HT1080 (cell line): ENCODE measurements around the gene CASZ1. TPM values are rescaled to one million over a fixed set of nuclear protein-coding genes. Genes with fewer than 3 reads are reported as not detected.

Experiments used
- DNase-seq: peaks from one replicate; pipeline ENCODE4 v3.0.0-alpha.2; 2015; ENCODE audit warnings: low read depth
- total RNA-seq: library from RNA; depleted of rRNA; stranded (reverse); fragments of >200 nt; shearing (Covaris generic); gene quantifications from 2 replicates; pipeline ENCODE4 v1.2.3, GENCODE V29; 2014

The CASZ1 gene
- total RNA-seq, 1 experiment from 2014 or later = 1.7 TPM

DNA sequence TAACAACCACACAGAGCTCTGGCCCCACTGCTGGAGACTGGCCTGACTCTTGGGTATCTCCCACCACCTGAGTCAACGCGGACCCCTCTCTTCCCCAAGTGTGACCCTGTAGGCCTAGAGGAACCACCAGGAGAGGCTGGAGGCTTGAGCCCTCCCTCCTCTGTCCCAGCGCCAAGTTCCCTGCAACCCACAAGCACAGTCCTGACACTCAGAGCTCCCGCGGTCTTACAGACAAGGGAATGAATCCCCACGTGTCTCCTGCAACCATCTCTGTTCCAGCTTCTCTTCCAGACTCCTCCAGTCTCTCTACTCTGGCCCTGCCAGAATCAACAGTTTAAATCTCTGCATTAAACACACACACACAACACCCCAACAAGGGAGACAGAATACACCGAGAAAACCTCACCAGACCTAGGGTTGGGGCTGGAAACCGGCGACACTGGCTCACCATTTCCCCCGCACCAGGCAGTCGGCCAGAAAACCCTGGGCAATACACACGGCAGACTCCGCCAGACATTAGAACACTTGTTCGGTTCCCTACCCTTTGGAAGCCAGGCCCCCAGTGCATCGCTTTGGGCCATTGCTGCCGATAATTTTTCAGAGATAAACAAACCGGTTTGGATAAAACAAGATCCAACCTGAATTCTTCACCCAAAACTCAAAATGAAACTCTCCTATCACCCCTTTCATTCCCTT, 21.7 kb downstream of the CASZ1 start:
- no peak for DNase-seq

DNA sequence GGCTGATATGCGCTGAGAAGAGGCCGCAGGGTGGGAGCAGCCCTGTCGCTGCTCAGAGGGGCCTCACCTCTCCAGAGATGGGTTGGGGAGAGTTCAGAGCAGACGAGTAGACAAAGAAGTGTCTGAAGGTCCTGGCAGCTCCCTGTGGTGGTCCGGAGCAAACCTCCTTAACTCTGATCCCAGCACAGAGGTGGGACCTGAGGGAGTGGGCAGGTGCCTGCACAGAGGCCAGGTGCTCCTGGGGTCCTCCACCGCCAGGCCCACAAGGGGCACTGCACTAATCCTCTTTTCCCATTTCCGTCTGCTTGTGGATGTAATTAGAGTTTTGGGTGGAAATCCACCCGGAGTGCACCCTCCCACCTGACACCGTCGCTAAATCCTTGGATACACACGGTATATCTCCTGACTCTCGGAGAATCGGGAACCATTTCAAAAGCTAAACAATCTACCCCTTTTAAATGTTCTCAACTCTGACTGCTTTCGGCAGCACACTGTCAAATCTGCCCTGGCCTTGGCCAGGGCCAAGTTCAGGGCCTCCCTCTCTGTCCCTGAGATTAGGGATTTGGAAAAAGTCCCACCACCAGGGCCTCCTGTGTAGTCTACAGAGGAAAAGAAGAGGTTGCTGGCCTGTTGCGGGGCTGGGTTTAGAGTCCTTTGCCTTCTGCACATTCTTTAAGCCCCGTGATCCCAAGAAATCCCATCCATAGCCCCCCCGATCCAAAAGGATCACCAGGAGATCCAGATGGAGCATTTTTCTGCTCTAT, 22.4 kb downstream of the CASZ1 start:
- no peak for DNase-seq

DNA sequence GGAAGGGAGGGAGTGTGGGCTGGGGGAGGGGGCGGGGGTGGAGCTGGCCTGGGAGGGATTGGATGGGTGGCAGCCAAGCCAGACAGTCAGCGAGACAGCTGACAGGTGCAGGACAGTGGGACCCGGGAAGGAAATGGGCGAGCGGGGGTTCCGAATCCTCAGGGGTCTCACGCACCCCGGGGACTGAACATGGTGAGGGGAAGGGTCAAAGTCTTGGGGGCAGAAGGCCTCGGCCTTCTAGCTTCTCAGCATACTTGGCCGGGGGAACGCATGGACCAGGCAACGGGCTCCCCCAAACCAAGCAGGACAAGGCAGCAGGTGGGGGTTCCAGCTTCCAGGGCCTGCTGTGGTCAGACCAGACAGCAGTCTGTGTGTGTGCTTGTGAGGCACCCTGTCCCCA, 23.1 kb downstream of the CASZ1 start:
- no peak for DNase-seq

DNA sequence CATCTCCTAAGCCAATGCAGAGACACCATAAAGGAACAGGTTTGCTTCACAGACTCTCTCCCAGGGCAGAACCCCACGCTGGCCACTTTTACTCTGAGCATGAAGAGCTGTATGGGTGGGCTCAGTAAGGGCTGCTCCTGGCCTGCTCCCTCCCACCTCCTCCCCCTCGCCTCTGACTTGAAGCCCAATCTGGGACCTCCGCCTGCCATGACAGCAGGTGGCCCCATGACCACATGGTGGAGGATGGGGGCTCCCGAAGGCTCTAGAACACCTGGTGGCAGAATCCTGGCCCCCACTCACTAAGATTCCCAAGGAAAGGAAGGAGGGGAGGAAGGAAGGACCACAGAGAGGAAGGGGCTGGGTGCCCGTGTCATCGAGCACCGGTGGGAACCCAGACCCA, 23.7 kb downstream of the CASZ1 start:
- DNase-seq = no peak

DNA sequence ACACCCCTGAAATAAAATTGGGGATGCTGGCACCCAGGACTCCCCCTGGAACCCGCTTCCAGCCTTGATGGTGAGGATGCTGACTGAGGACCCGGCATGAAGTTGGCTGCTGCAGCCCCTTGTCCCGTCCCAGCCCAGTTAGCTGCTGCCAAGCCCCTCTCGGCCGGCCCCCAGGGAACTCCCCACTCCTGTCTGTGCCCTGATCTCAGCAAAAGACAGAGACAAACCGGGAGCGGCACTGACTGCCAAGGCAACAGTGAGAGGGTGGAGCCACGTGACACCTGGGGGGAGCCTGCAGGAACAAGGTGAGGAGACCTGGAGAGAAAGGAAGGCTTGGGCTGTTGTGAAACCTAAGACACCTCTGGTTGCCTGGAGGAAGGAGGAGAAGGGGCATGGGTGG, 24.7 kb downstream of the CASZ1 start:
- no peak for DNase-seq

DNA sequence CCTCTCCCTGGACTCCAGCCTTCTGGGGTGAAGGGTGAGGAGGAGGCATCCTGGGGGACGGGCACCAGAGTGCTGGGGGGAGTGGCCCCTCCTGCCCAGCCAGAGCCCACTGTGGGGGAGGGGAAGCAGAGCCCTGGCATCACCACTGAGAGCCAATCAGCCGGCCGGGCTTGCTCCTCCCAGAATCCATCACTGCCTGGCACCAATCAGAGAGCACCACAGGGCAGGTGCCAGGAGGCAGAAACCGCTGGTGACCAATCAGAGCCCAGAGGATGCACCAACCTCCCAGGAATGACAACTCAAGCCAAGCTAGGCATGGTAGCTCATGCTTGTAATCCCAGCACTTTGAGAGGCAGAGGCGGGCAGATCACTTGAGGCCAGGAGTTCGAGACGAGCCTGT, 27.9 kb downstream of the CASZ1 start:
- DNase-seq = peak; percentile 17

DNA sequence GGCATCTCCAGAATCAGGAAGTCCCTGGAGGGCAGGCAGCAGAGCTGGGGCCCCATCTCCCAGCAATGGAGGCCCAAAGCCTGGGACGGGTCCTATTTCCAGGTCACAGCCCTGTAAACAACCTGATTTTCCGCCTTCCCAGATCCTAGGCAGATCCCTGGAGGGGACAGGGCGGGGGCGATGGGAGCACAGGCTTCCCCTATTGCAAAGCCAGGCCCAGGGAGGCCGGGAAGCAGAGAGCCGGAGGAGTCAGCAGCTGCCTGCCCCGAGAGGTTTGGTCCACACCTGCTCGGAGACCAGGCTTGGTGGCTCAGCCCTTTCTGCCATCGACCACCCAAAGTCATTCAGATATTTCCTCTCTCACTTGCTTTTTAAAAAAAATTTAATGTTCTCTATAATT, 29.2 kb downstream of the CASZ1 start:
- no peak for DNase-seq

DNA sequence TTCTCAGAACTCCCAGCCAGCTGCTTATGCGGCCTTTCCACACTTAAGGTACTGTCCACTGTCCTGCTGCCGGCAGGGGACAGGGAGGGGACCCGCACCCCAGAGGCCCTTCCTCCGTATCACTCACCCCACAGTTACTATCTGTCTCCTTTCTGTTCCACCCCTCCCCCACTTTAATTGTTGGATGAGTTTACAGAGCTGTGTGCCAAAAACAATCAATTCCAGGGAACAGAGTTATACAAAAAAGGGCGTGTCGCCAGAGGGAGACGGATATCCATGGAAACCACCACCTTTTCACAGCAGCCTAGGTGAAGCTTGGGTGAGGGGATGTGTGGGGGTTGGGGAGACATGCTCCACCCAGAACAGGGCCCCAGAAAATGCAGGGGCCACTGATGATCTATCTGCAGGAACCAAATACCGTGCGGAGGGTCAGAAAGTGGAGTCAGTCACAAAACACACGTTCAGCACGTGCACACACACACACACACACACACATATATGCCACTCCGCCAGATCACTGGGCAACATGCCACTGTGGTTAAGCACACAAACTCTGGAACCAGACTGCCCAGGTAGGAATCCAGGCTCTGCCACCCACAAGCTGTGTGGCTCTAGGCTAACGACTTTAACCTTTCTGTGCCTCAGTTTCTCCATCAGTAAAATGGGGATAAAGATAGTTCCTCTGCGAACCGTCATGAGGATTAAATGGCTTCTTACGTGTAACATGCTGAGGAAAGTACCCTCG, 30.5 kb downstream of the CASZ1 start:
- no peak for DNase-seq

DNA sequence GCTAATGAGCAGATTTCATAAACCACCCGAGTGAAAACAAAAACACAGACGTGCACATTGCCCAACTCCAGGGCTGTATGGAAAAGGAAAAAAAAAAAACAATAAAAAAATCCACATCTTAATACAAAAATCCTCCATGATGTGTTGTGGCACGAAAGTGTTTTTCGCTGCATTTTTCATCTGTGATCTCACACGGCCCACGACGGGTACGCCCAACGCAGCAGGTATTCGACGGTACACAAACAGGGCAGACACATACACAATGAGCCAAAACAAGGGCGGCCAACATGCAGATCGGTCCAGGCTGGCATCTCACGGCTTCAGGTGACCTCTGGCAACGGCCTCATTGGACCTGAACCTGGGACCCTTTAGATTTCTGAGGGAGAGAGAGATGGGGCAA, 31.1 kb downstream of the CASZ1 start:
- no peak for DNase-seq

DNA sequence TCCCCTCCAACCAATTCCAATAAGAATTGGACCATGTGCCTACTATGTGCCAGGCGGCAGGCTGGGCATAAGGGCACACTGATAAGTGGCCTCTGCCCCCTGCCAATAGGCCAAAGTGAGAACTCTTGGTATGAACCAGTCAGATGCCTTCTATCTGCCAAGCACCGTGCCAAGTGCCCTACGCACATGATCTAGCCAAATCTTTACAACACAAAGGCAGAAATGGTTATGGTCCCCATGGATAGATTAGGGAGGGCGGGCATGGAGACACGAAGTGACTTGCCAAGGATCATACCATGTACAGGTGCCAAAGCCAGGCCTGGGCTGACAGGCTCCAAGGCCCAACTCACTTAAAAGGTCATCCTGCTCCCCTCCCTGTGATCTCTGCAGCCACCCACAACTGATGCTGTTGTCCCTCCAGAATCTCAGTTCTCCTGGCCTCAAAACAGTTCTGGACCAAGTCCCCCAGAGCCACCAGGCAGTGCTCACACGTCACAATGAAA, 32.1 kb downstream of the CASZ1 start:
- DNase-seq = no peak

DNA sequence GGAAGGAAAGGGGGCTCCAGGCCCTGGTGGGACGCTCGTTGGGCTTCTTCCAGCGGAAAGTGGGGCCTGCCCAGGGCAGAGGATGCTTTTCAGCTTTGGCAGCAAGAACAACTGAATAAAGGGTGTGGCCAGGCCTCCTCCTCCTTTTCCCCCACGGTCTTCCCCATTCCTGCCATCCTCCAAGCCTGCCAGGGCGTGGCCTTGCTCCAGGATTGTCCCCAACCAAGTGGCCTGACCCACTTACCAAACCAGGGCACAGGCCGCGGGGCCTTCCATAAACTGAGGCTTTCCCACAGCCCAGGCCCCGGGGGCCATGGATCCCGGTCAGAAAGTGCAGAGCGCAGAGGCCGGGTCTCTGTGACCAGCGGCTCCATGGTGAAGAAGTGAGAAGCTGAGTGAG, 33.6 kb downstream of the CASZ1 start:
- DNase-seq = no peak

DNA sequence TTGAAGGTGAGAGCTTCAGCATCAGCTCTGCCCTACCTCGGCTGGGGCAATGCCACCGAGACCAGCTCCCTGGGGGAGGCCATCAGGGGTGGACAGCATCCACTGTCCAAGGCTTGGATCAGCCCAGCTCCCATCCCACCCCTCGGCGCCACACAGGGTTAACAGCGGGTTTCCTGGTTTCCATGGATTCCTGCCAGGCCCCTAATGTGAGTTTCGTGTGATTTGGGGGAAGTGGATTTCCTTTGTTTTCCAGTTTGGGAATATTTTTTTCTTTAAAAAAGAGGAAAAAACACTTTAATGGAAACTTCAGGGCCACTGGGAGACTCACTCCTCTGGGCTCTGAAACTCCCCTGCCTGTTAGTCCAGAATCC, 34.3 kb downstream of the CASZ1 start:
- DNase-seq = no peak

DNA sequence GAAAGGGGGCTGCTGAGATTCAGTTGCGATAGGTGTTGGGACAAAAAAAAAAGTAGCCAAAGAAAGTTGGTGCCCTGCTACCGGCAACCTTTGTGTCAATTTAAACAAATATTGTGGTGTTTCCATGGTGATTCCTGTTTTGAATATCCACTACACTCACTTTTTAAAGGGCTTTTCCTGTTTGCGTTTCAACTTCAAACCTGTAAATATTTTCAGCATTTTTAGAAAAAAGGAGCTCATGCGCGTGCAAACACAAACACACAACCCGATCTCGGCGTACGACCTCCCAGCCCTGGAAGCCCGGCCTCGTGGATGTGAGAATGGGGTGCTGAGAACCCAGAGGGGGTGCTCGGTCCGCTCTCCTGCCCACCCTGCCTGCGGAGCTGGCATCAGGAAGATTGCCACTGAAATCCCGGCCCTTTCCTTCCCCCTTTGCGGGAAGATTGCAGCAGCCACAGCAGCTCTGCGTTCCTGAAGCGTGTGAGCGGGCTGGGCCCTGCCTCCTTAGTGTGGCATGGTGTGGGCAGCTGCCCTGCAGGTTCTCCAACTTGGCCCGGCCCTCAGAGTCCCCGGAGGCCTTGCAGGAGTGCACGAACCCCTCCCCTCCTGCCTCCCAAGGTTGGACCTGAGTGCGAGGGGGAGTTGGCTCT, 34.8 kb downstream of the CASZ1 start:
- DNase-seq = no peak

DNA sequence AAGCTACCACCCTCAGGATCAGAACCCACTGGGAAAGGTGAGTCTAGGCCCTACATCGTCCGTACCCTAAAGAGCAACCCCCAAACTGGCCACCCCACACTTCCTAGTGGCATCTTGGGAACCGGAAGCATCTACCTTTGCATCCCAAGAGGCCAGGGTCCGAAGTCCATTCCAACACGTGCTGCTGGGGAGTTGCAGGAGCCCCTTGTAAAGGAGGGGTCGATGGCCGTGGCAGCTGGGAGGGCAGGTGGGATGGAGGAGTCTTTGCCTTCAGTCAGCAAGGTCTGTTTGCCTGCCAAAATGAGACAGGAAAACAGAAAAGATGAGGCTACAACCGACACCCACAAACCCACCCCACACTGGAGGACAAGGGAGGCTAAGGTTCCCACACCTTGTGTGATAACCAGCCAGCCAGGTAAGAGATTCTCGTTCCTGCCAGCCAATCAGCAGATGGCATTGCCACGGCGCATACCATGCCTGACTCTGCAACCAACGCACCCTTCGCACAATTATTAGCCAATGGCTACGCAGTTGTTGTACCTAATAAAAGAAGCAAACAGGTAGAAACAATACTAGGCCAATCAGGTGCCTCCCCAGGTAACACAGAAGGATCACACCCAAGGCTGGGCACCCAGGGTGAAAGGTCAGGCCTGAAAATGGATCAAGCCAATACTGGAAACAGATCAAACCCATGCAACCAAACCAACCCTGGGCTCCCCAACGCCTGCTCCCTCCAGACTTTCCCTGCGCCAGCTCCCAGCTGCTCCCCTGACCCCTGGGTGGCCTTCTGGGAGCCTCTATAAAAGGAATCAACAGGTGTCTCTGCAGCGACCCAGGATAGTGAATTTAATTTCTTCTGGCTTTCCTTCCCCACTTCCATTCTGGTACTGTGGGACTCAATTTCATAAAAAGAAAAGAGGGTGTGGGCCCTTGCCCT, 35.6 kb downstream of the CASZ1 start:
- no peak for DNase-seq

DNA sequence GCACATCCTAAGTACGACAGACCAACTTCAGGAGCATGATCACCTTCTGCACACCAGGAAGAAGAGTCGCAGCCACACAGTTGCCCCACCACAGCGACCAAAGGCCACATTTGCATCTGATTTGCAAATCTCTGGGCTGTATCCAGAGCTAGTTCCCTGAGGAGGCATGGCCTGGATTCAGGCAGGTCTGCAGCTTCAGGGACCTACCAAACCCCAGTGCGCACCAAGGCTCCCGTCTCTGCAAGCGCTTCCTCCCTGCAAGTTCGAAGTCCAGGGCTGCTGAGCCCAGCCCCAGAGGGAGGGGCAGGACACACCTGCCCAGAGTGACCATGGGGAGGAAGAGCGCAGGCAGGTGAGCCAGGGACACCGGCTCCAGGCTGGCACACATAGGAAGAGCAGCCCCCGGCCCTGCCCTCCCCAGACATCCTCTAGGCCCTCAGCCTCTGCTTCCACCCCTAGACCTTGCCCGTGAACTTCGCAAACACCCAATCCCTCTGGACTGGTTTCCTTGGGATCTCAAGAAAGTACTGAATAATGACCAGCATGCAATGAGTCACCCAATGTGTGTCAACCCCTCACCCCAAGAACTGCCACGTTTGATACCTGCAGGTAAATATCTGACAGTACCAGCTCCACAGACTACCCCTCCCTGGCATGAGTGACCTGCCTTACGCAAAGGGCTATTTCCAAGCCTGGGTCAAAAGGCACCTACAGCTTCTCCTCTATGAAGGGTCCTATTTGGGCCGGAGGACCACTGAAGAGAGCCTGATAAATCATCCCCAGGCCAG, 36.8 kb downstream of the CASZ1 start:
- no peak for DNase-seq

DNA sequence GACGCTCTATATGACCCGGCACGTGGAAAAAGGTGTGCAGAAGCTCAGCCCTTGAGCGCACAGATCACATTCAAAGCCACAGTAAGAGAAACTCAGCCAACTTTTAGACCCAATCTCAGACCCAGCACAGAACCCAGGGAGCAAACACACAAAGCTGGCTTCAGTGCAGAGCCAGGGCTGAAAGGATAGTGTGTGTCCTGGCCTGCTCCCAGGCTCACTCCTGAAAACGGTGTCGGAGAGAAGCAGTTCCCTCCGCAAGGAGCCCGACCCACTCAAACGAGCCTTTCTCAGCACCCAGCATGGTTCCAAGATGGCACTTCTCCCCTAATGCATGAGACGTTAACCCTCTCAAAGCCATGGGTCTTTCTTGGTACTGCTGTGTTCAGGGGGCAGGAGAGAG, 39.6 kb downstream of the CASZ1 start:
- no peak for DNase-seq

DNA sequence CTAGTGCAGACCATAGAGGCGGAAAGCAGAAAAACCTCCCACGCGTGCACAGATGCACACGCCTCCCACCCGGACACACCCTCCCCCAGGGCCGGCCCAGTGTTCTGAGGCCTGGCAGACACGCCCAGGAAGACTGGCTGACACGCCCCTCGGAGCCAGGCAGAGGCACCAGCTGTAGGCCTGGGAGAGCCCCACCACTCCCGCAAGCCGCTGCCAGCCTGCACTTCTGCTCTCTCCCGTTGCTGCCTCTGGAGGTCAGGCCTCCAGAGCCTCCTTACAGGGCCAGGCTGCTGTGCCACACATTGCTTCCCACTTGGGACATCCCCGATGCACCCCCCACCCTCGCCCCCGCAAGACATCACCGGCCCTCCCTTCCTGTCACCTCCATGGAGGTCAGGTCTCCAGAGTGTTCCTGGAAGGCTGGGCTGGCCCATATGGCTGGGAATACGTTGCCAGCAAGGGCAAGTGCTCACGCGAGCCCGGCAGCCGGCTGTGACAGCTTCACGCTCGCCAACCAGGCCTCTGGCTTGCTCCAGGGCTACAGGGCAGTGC, 40.4 kb downstream of the CASZ1 start:
- peak; percentile 45 for DNase-seq

DNA sequence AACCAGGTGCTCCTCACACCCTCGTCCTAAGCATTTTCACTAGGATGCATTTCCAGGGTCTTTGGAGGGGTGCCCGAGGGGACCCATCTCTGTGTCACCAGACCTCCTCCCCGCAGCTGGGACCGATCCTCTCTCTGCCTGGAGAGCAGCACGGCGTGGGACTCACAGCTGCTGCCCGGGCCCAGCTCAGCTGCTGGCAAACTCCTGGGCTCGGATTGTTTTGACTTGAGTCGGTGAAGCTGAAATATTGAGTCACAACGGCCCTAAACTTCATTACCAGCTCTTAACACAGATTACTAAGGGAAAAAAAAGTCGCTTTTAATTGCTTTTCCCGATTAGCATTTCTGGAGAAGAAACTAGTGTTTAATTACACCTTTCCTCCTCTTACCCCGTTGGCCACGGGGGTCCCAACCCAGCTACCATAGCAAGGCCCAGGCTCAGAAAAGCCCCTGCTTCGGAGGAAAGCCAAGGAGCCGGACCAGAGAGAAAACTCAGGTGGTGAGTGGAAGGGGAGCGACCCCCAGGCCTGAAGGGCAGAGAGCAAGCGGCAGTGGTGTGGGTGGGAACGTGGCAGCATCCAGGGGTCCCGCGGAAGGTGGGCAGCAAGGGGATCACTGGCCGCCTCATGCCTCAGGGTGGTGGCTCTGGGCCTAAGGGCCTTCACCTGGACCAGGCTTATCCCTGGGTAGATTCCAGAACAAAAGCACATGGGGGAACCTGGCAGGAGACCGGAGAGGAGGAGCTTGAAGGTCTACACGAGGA, 41.7 kb downstream of the CASZ1 start:
- no peak for DNase-seq

DNA sequence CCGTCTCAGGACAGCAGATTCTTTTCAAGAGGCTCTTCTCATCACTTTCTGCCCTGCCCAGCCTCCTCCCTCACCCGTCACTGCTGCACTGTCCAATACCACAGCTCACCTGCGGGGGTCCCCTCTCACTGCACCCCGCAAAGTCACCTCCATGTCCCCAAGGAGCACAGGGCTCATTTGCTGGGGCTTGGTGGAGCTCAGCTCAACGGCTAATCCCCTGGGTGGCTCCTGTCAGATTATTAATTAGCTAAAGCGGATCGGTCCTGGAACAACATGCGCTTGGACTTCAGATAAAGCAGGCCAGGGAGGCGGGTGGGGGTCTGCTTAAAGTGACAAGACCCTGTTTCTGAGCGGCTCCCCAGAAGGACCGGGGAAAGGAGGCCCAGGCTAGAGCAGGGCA, 43.1 kb downstream of the CASZ1 start:
- no peak for DNase-seq
